ENCODE measurements around the gene KRTAP5-9.

DNA sequence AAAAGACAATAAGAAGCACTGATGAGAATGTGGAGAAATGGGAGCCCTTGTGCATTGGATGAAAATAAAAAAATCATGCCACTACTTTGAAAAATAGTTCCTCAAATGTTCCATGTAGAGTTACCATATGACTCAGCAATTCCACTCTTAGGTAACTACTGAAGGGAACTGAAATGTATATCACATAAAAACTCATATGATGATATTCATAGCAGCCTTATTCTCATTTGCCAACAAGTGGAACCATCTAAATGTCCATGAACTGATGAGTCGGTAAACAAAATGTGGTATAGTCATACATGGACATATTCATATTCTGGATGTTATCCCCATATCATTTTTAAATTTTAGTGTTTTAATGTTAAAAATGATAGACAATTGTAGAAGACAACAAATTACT, 3.5 kb downstream of the KRTAP5-9 start:
- TF ChIP-seq, protein P1, sequence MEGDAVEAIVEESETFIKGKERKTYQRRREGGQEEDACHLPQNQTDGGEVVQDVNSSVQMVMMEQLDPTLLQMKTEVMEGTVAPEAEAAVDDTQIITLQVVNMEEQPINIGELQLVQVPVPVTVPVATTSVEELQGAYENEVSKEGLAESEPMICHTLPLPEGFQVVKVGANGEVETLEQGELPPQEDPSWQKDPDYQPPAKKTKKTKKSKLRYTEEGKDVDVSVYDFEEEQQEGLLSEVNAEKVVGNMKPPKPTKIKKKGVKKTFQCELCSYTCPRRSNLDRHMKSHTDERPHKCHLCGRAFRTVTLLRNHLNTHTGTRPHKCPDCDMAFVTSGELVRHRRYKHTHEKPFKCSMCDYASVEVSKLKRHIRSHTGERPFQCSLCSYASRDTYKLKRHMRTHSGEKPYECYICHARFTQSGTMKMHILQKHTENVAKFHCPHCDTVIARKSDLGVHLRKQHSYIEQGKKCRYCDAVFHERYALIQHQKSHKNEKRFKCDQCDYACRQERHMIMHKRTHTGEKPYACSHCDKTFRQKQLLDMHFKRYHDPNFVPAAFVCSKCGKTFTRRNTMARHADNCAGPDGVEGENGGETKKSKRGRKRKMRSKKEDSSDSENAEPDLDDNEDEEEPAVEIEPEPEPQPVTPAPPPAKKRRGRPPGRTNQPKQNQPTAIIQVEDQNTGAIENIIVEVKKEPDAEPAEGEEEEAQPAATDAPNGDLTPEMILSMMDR (conservative IDR thresholded peaks at IDR 0.05; ENCODE audit: low read depth, low read length), result no peak
- no peak for TF ChIP-seq EZH2 (IDR thresholded peaks at IDR 0.05; ENCODE audit: borderline replicate concordance, low read depth, low read length, poor library complexity, severe bottlenecking)

Measured in A673 (cell line).